NCI-H2227 (cell line): ENCODE measurements around the gene DGKD.

Source experiments
- DNase-seq: peaks from one replicate; lab custom pipeline; 2025; ENCODE audit not compliant: unreplicated experiment; lab: John Stamatoyannopoulos, UW

Gene DGKD

GRCh38 chr2:233409286-233409991, 55.1 kb downstream of the DGKD start:
- DNase-seq: no peak

GRCh38 chr2:233410196-233410760, 56.0 kb downstream of the DGKD start:
- no peak for DNase-seq

- DNase-seq: no peak
These were observed 56.9 kb downstream of the DGKD start for GRCh38 chr2:233411162-233411561.

- DNase-seq: no peak
These were observed 58.1 kb downstream of the DGKD start for GRCh38 chr2:233412405-233412804.

- no peak for DNase-seq
These were observed 58.8 kb downstream of the DGKD start for GRCh38 chr2:233413046-233413445.

GRCh38 chr2:233413559-233414272, 59.4 kb downstream of the DGKD start:
- peak; percentile 9 for DNase-seq

GRCh38 chr2:233414273-233414654, 60.0 kb downstream of the DGKD start:
- DNase-seq: no peak

GRCh38 chr2:233414777-233415570, 60.7 kb downstream of the DGKD start:
- DNase-seq: no peak

- DNase-seq: no peak
These were observed 61.9 kb downstream of the DGKD start for GRCh38 chr2:233416199-233416598.

GRCh38 chr2:233416706-233417105, 62.4 kb downstream of the DGKD start:
- DNase-seq: no peak

- DNase-seq: no peak
These were observed 63.0 kb downstream of the DGKD start for GRCh38 chr2:233417282-233417681.

GRCh38 chr2:233418052-233418760, 63.9 kb downstream of the DGKD start:
- DNase-seq: no peak

GRCh38 chr2:233418761-233419546, 64.7 kb downstream of the DGKD start:
- no peak for DNase-seq

- DNase-seq: no peak
These were observed 65.5 kb downstream of the DGKD start for GRCh38 chr2:233419602-233420391.

- no peak for DNase-seq
These were observed 67.0 kb downstream of the DGKD start for GRCh38 chr2:233421091-233421816.

GRCh38 chr2:233422050-233422639, 67.9 kb downstream of the DGKD start:
- no peak for DNase-seq

GRCh38 chr2:233422649-233423551, 68.6 kb downstream of the DGKD start:
- no peak for DNase-seq
